IMR-90 (cell line): ENCODE results near the gene DYRK1B. TPM values are rescaled to one million over a fixed set of nuclear protein-coding genes. Genes with fewer than 3 reads are reported as not detected.

Source experiments
- ATAC-seq: fragments of 200-7000 bp; cut with Tn5 transposase; 2 replicates; pipeline ENCODE4 v1.9.1; 2020; ENCODE audit warnings: low read depth, mild to moderate bottlenecking, moderate library complexity
- BruUV-seq: library from RNA; stranded (reverse); fragments of 400-500 nt; replicated peaks from 2 replicates; lab custom pipeline; 2021; lab: Mats Ljungman, UMichigan
- CTCF ChIA-PET: fragments of 300-600 bp; formaldehyde crosslinking; extraction: SDS; loops from one replicate; lab custom pipeline; 2021; ENCODE audit warnings: antibody characterized with exemption; lab: Yijun Ruan, JAX
- POLR2A ChIA-PET: fragments of 300-600 bp; sonication (Branson Sonifier 250); formaldehyde crosslinking; loops from one replicate; lab custom pipeline; 2022; ENCODE audit warnings: antibody characterized with exemption; ENCODE audit not compliant: unreplicated experiment; lab: Charles Lee
- DNase-seq: peaks from one replicate; pipeline ENCODE4 v3.0.0; 2013
- H2AFZ ChIP-seq: replicated peaks from 2 replicates; pipeline ENCODE3; 2013; ENCODE audit warnings: low read length, mild to moderate bottlenecking; ENCODE audit not compliant: poor library complexity
- H2AK5ac ChIP-seq: 2 replicates; pipeline ENCODE4 v1.6.1; 2013; ENCODE audit warnings: low read depth, low read length, inconsistent platforms
- H2AK9ac ChIP-seq: replicated peaks from 2 replicates; pipeline ENCODE3; 2013; ENCODE audit warnings: mild to moderate bottlenecking, low read depth, low read length, moderate library complexity; ENCODE audit not compliant: poor library complexity
- H2BK120ac ChIP-seq: 2 replicates; pipeline ENCODE4 v1.6.1; 2013; ENCODE audit warnings: low read depth, low read length, inconsistent platforms
- H2BK15ac ChIP-seq: 3 replicates; pipeline ENCODE4 v1.6.1; 2013; ENCODE audit warnings: low read depth, low read length, inconsistent platforms
- H2BK20ac ChIP-seq: 2 replicates; pipeline ENCODE4 v1.6.1; 2013; ENCODE audit warnings: low read depth, mild to moderate bottlenecking, inconsistent platforms, low read length, moderate library complexity
- H2BK5ac ChIP-seq: 2 replicates; pipeline ENCODE4 v1.6.1; 2013; ENCODE audit warnings: mild to moderate bottlenecking, low read depth, low read length, inconsistent platforms; ENCODE audit not compliant: poor library complexity, severe bottlenecking
- H3K14ac ChIP-seq: replicated peaks from 2 replicates; pipeline ENCODE4 v1.6.1; 2013; ENCODE audit warnings: low read depth, low read length, inconsistent platforms
- H3K18ac ChIP-seq: 2 replicates; pipeline ENCODE4 v1.6.1; 2013; ENCODE audit warnings: low read depth, low read length, control low read depth
- H3K23ac ChIP-seq: 2 replicates; pipeline ENCODE4 v1.6.1; 2013; ENCODE audit warnings: low read depth, low read length, inconsistent platforms
- H3K27ac ChIP-seq: 2 replicates; pipeline ENCODE4 v1.5.1; 2013; ENCODE audit warnings: mild to moderate bottlenecking, control low read depth, low read length; ENCODE audit not compliant: insufficient read depth
- H3K27me3 ChIP-seq: 2 replicates; pipeline ENCODE4 v1.6.1; 2013; ENCODE audit warnings: low read length; ENCODE audit not compliant: control insufficient read depth, insufficient read depth
- H3K36me3 ChIP-seq: 2 replicates; pipeline ENCODE4 v1.6.1; 2013; ENCODE audit warnings: low read length, mixed read lengths; ENCODE audit not compliant: control insufficient read depth, insufficient read depth
- H3K4ac ChIP-seq: 2 replicates; pipeline ENCODE4 v1.6.1; 2013; ENCODE audit warnings: low read depth, low read length, inconsistent platforms
- H3K4me1 ChIP-seq: 2 replicates; pipeline ENCODE4 v1.6.1; 2013; ENCODE audit warnings: low read length, mixed read lengths; ENCODE audit not compliant: control insufficient read depth, insufficient read depth
- H3K4me2 ChIP-seq: 2 replicates; pipeline ENCODE4 v1.6.1; 2013; ENCODE audit warnings: low read depth, mild to moderate bottlenecking, control low read depth, low read length, moderate library complexity
- H3K4me3 ChIP-seq: 2 replicates; pipeline ENCODE4 v1.5.1; 2013; ENCODE audit warnings: low read depth, mild to moderate bottlenecking, control low read depth, low read length, moderate library complexity; ENCODE audit not compliant: insufficient read depth
- H3K56ac ChIP-seq: 2 replicates; pipeline ENCODE4 v1.6.1; 2013; ENCODE audit warnings: low read length, inconsistent platforms; ENCODE audit not compliant: insufficient read depth; ENCODE audit errors: extremely low read depth
- H3K79me1 ChIP-seq, 2 experiments: 2 replicates each; pipeline ENCODE4 v1.6.1; 2013; ENCODE audit warnings: low read length in 2 of 2, inconsistent platforms in 1 of 2, low read depth in 1 of 2
- H3K9ac ChIP-seq: 2 replicates; pipeline ENCODE4 v1.6.1; 2013; ENCODE audit warnings: low read depth, low read length, control low read depth
- H3K9me1 ChIP-seq: 2 replicates; pipeline ENCODE4 v1.6.1; 2013; ENCODE audit warnings: low read length, inconsistent platforms; ENCODE audit not compliant: insufficient read depth
- H3K9me3 ChIP-seq: 2 replicates; pipeline ENCODE4 v1.6.1; 2013; ENCODE audit warnings: low read length; ENCODE audit not compliant: control insufficient read depth, insufficient read depth
- H4K20me1 ChIP-seq: 2 replicates; pipeline ENCODE4 v1.6.1; 2013; ENCODE audit warnings: low read length, inconsistent platforms; ENCODE audit not compliant: insufficient read depth
- H4K5ac ChIP-seq: 2 replicates; pipeline ENCODE4 v1.6.1; 2013; ENCODE audit warnings: mild to moderate bottlenecking, low read depth, low read length, control low read depth
- H4K8ac ChIP-seq, 2 experiments: 2 replicates each; pipeline ENCODE4 v1.6.1; 2013; ENCODE audit warnings: low read depth in 2 of 2, low read length in 2 of 2, control low read depth in 1 of 2, inconsistent platforms in 1 of 2
- H4K91ac ChIP-seq: 2 replicates; pipeline ENCODE4 v1.6.1; 2013; ENCODE audit warnings: low read depth, low read length, inconsistent platforms; ENCODE audit not compliant: insufficient read depth
- BHLHE40 ChIP-seq: fragments of 150-350 bp; IDR thresholded peaks from 2 replicates; pipeline ENCODE4 v1.6.1; 2016; ENCODE audit warnings: mild to moderate bottlenecking, low read depth, low read length
- CEBPB ChIP-seq: IDR thresholded peaks from 2 replicates; pipeline ENCODE4 v1.6.1; 2012; ENCODE audit warnings: low read depth, low read length, improper control_type of control experiment
- CHD1 ChIP-seq: IDR thresholded peaks from 2 replicates; pipeline ENCODE4 v1.6.1; 2012; ENCODE audit warnings: low read depth, low read length, improper control_type of control experiment
- CTCF ChIP-seq: conservative IDR thresholded peaks from 2 replicates; pipeline ENCODE4 v1.5.1; 2012; ENCODE audit warnings: mild to moderate bottlenecking, low read depth, low read length, improper control_type of control experiment
- FOS ChIP-seq: fragments of 150-350 bp; IDR thresholded peaks from 2 replicates; pipeline ENCODE4 v1.6.1; 2016; ENCODE audit warnings: low read depth, low read length
- MAFK ChIP-seq: IDR thresholded peaks from 2 replicates; pipeline ENCODE4 v1.6.1; 2012; ENCODE audit warnings: low read depth, low read length, improper control_type of control experiment
- MAZ ChIP-seq: IDR thresholded peaks from 2 replicates; pipeline ENCODE4 v1.6.1; 2012; ENCODE audit warnings: low read depth, mild to moderate bottlenecking, low read length, improper control_type of control experiment, moderate library complexity, borderline replicate concordance
- POLR2A ChIP-seq: IDR thresholded peaks from 2 replicates; pipeline ENCODE4 v1.6.1; 2012; ENCODE audit warnings: mild to moderate bottlenecking, low read depth, low read length
- RAD21 ChIP-seq: IDR thresholded peaks from 2 replicates; pipeline ENCODE4 v1.6.1; 2012; ENCODE audit warnings: low read length, improper control_type of control experiment
- RCOR1 ChIP-seq: IDR thresholded peaks from 2 replicates; pipeline ENCODE4 v1.6.1; 2012; ENCODE audit warnings: mild to moderate bottlenecking, low read length, improper control_type of control experiment; ENCODE audit not compliant: insufficient replicate concordance
- RFX5 ChIP-seq: IDR thresholded peaks from 2 replicates; pipeline ENCODE4 v1.8.0; 2012; ENCODE audit warnings: low read depth, mild to moderate bottlenecking, low read length, moderate library complexity
- SMC3 ChIP-seq: fragments of 150-350 bp; IDR thresholded peaks from 2 replicates; pipeline ENCODE4 v1.6.1; 2016; ENCODE audit warnings: low read depth, mild to moderate bottlenecking, antibody characterized with exemption, low read length, moderate library complexity
- WGBS, 2 experiments: methylation state at CpG; one replicate each; pipeline versions ENCODE4 v1.1.5 to v1.1.7; 2013; ENCODE audit warnings: missing lambda C conversion rate in 2 of 2; ENCODE audit not compliant: insufficient read length in 1 of 2; ENCODE audit errors: extremely low coverage in 2 of 2; 5-methylcytosine and 5-hydroxymethylcytosine counted together
- dilution Hi-C: fragments of 300-500 bp; cut with HindIII; formaldehyde crosslinking; loops from one replicate; pipeline ENCODE4 v1.14.3; 2018; ENCODE audit warnings: low sequenced_read_pairs; ENCODE audit not compliant: unreplicated experiment
- in situ Hi-C: fragments of 300-500 bp; cut with MboI; formaldehyde crosslinking; loops from 3 replicates; pipeline ENCODE4 v1.14.3; 2019; ENCODE audit warnings: low sequenced_read_pairs, inconsistent platforms, mixed read lengths
- intact Hi-C: fragments of 100-400 bp; cut with micrococcal nuclease; formaldehyde crosslinking; loops from 2 replicates; pipeline ENCODE4 v1.10.0; 2022
- polyA plus RNA-seq, 3 experiments: library from polyadenylated mRNA; depleted of rRNA; stranded (reverse); fragments of >200 nt; gene quantifications; 2 replicates each; pipeline ENCODE4 v1.2.3, GENCODE V29; 2012; ENCODE audit warnings: low replicate concordance in 1 of 3
- total RNA-seq: library from RNA; depleted of rRNA; stranded (reverse); fragments of >200 nt; gene quantifications from 2 replicates; pipeline ENCODE4 v1.2.3, GENCODE V29; 2012
- TF ChIP-seq, protein P1 (sequence below): fragments of 150-350 bp; IDR thresholded peaks from 2 replicates; pipeline ENCODE4 v1.6.1; 2017; ENCODE audit warnings: mild to moderate bottlenecking, antibody characterized with exemption, low read length, low read depth

DYRK1B gene
- total and polyA plus RNA-seq, 2 of the 4 experiments (the other 2 are of a cell fraction): 2.7 to 11.4 TPM

DNA sequence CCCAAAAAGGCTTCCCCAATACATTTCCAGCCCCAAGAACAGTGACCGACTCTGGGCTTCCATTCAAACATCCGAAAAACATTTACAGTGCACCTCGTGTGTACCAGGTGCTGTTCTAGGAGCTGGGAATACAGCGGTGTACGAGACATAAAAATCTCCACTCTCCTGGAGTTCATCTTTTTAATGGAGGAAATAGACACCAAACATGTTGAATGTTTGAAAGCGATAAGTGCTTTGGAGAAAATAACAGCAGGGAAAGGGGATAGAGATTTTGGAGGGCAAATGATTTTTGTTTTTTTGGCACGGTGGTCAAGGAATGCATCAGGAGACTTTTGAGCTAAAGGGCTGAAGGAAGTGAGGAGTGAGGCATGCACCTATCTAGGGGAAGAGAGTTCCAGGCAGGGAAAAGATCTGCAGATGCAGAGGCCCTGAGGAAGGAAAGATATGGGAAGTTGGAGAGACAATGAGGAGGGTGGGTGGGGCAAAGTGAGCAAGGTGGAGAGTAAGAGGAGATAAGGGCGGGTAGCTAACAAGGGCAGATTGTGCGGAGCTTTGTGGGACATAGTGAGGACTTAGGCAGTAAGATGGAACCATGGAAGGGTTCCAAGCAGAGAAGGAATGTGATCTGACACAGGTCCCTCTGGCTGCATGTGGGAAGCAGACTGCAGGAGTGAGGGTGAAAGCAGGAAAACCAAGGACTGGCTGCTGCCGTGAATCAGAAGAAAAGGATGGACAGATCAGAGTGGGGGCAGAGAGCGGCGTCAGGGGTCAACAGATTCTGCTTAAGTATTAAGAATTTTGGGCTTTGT, 12.9 kb upstream of the DYRK1B start:
- Histone ChIP-seq H2AK9ac (peak overlapping the region; percentile 65), H2BK20ac (0 out of 2 replicates have a peak overlapping the region, but pooled peaks have one; percentile 10), H4K8ac (peak overlapping the region; percentile 95 to 97), H3K14ac (peak overlapping the region; percentile 86), H3K36me3 (no peaks in the 10 kb centered on the region), H3K4me1 (peaks cover 19% of the 10 kb centered on the region), H3K4ac (peak overlapping the region; percentile 81), H3K56ac (peak overlapping the region; percentile 49), H3K23ac (peak overlapping the region; percentile 61), H3K79me1 (peaks cover 0 to 36% of the 10 kb centered on the region in 2 experiments; a peak in 3 of 4 replicates), H4K20me1 (peaks cover 27% of the 10 kb centered on the region), H3K27ac (peak overlapping the region; percentile 85), H2AFZ (peak overlapping the region; percentile 93), H2BK120ac (peak overlapping the region; percentile 45; the same call in 1 of the 2 replicates), H3K18ac (peak overlapping the region; percentile 78), H4K5ac (peak overlapping the region; percentile 98), H2BK5ac (peak overlapping the region; percentile 80), H3K27me3 (no peaks in the 10 kb centered on the region), H3K9me1 (peaks cover 5% of the 10 kb centered on the region; the same call in 1 of the 2 replicates), H3K4me2 (peak overlapping the region; percentile 97), H2BK15ac (no peak overlapping the region), H4K91ac (peak overlapping the region; percentile 84), H3K9ac (peak overlapping the region; percentile 85), H3K4me3 (peak overlapping the region; percentile 45), H2AK5ac (peak overlapping the region; percentile 55; the same call in 1 of the 2 replicates), H3K9me3 (no peaks in the 10 kb centered on the region)
- ChIA-PET POLR2A (no interaction called here), CTCF (interaction anchor here (1.1 to 1.8 kb wide), 2 partner anchors 54 to 124 kb away, joined by 3 to 8 read pairs; partner anchors contain the start of gene PSMC4)
- in situ Hi-C loops (loop anchor here (10.0 to 25.0 kb wide), 2 partner anchors 302 to 410 kb away; partner anchors contain the start of genes EID2, RPS16 and SUPT5H), intact Hi-C loops (loop anchor here (2.0 to 10.0 kb wide), 2 partner anchors 124 to 402 kb away; partner anchors contain the start of genes PSMC4 and SUPT5H), dilution Hi-C loops (no loop called here)
- no TSS peak for BruUV-seq
- DNase-seq: no peak
- peak; percentile 13 for ATAC-seq
- 69% methylated on average over 3 of the region's 12 CpGs; no CpG with 5 or more reads in 1 of the 2 experiments for WGBS, 2 experiments
- TF ChIP-seq RFX5: no peak
- no peak for TF ChIP-seq BHLHE40
- TF ChIP-seq CHD1: no peak
- TF ChIP-seq CTCF: no peak
- no peak for TF ChIP-seq POLR2A
- TF ChIP-seq MAFK: no peak
- TF ChIP-seq RAD21: no peak
- TF ChIP-seq MAZ: no peak
- no peak for TF ChIP-seq SMC3
- no peak for TF ChIP-seq RCOR1
- TF ChIP-seq, protein P1, sequence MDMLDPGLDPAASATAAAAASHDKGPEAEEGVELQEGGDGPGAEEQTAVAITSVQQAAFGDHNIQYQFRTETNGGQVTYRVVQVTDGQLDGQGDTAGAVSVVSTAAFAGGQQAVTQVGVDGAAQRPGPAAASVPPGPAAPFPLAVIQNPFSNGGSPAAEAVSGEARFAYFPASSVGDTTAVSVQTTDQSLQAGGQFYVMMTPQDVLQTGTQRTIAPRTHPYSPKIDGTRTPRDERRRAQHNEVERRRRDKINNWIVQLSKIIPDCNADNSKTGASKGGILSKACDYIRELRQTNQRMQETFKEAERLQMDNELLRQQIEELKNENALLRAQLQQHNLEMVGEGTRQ: no peak
- no peak for TF ChIP-seq CEBPB
- TF ChIP-seq FOS: no peak
